ENCODE results near the gene FAM184A. TPM values are rescaled to one million over a fixed set of nuclear protein-coding genes. Genes with fewer than 3 reads are reported as not detected.

The FAM184A gene
- total RNA-seq, 4 donors from 2014 or later = 19.3 to 37.1 (median 21.3) TPM

- no peaks in the 10 kb centered on the region for H3K27me3 ChIP-seq
- TF ChIP-seq CTCF (IDR thresholded peaks at IDR 0.05) = no peak
- no peak for TF ChIP-seq POLR2A (IDR thresholded peaks at IDR 0.05)
- H3K4me3 ChIP-seq (replicated peaks in 1 of 3) = no peak overlapping the region
- no peaks in the 10 kb centered on the region for H3K36me3 ChIP-seq
- no peak for DNase-seq
- H3K9me3 ChIP-seq = no peaks in the 10 kb centered on the region
- intact Hi-C loops (cut with DNase I) = no loop called here
- peaks cover 0 to 5% of the 10 kb centered on the region in 2 donors for H3K4me1 ChIP-seq
- no peak overlapping the region for H3K27ac ChIP-seq
These were observed 34.7 kb downstream of the FAM184A start for GRCh38 chr6:119043783-119044182.

GRCh38 chr6:119043265-119043664 is 35.2 kb downstream of the FAM184A start:
- Histone ChIP-seq H3K9me3 (no peaks in the 10 kb centered on the region), H3K4me1 (peaks cover 0 to 5% of the 10 kb centered on the region in 2 donors), H3K4me3 (replicated peaks in 1 of 3) (no peak overlapping the region), H3K27ac (no peak overlapping the region), H3K36me3 (no peaks in the 10 kb centered on the region), H3K27me3 (no peaks in the 10 kb centered on the region)
- TF ChIP-seq CTCF (IDR thresholded peaks at IDR 0.05) = no peak
- no peak for TF ChIP-seq POLR2A (IDR thresholded peaks at IDR 0.05)
- intact Hi-C loops (cut with DNase I) = no loop called here
- DNase-seq = no peak
- 78 to 90% methylated on average over 1 of the region's 1 CpG for WGBS, 2 donors

- Histone ChIP-seq H3K4me1 (peaks cover 0 to 5% of the 10 kb centered on the region in 2 donors), H3K9me3 (no peaks in the 10 kb centered on the region), H3K4me3 (replicated peaks in 1 of 3) (no peak overlapping the region), H3K27ac (no peak overlapping the region), H3K27me3 (no peaks in the 10 kb centered on the region), H3K36me3 (no peaks in the 10 kb centered on the region)
- intact Hi-C loops (cut with DNase I) = no loop called here
- TF ChIP-seq POLR2A (IDR thresholded peaks at IDR 0.05) (no peak), CTCF (IDR thresholded peaks at IDR 0.05) (no peak)
- WGBS, 2 donors = 43 to 46% methylated on average over 6 of the region's 6 CpGs
- no peak for DNase-seq
These were observed 37.8 kb downstream of the FAM184A start for GRCh38 chr6:119040636-119041035.

GRCh38 chr6:119040229-119040628 is 38.2 kb downstream of the FAM184A start:
- no peaks in the 10 kb centered on the region for H3K9me3 ChIP-seq
- H3K36me3 ChIP-seq = no peaks in the 10 kb centered on the region
- H3K4me1 ChIP-seq = peaks cover 0 to 7% of the 10 kb centered on the region in 2 donors
- no peak for DNase-seq
- no peak overlapping the region for H3K27ac ChIP-seq
- intact Hi-C loops (cut with DNase I) = no loop called here
- H3K4me3 ChIP-seq (replicated peaks in 1 of 3) = no peak overlapping the region
- TF ChIP-seq CTCF (IDR thresholded peaks at IDR 0.05) (no peak), POLR2A (IDR thresholded peaks at IDR 0.05) (no peak)
- no peaks in the 10 kb centered on the region for H3K27me3 ChIP-seq
- WGBS, 2 donors = 88 to 89% methylated on average over 8 of the region's 8 CpGs

GRCh38 chr6:119037941-119038623 is 40.4 kb downstream of the FAM184A start:
- WGBS, 2 donors = 93% methylated on average over 4 of the region's 4 CpGs

More at GRCh38 chr6:119037941-119038623, 40.4 kb downstream of the FAM184A start:
- no peak overlapping the region for H3K4me3 ChIP-seq (replicated peaks in 1 of 3)
- no peaks in the 10 kb centered on the region for H3K36me3 ChIP-seq
- no peaks in the 10 kb centered on the region for H3K27me3 ChIP-seq
- intact Hi-C loops (cut with DNase I) = no loop called here
- DNase-seq = no peak
- H3K27ac ChIP-seq = no peak overlapping the region
- peaks cover 0 to 15% of the 10 kb centered on the region in 2 donors for H3K4me1 ChIP-seq
- TF ChIP-seq CTCF (IDR thresholded peaks at IDR 0.05) = no peak
- no peak for TF ChIP-seq POLR2A (IDR thresholded peaks at IDR 0.05)
- H3K9me3 ChIP-seq = no peaks in the 10 kb centered on the region
